ENCODE measurements around the gene NCLN.

NCLN gene

DNA sequence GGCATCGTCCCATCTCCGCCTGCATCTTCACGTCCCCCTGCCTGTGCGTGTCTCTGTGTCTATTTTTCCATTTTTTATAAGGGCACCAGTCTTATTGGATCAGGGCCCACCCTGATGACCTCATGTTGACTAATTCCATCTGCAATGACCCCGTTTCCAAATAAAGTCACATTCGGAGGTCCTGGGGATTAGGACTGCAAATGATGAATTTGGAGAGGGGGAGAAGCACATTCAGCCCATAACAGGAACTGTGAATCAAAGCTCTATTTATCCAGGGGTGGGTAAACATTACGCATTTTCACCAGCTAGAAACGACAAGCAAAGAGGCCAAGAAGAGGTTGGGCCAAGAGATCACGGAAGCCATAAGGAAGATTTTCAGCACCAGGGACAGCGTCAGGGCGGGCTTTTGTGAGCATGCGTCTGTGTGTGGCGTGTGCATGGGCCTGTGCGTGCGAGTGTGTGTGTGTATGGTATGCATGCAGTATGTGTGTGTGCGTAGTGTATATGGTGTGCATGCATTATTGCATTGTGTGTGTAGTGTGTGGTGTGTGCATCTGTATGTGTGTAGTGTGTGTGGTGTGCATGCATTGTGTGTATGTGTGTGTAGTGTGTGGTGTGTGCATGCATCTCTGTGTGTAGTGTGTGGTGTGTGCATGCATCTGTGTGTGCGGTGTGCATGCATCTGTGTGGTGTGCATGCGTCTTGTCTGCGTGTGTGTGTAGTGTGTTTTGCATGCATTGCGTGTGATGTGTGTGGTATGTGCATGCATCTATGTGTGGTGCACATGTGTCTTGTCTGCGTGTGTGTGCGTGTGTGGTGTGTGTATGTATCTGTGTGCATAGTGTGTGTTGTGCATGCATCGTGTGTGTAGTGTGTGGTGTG, 58.3 kb downstream of the NCLN start:
- Histone ChIP-seq H3K9ac (ENCODE audit: low read depth, low read length) (no peak overlapping the region), H3K4me1 (ENCODE audit: control insufficient read depth, insufficient read depth, low read length) (no peaks in the 10 kb centered on the region)

DNA sequence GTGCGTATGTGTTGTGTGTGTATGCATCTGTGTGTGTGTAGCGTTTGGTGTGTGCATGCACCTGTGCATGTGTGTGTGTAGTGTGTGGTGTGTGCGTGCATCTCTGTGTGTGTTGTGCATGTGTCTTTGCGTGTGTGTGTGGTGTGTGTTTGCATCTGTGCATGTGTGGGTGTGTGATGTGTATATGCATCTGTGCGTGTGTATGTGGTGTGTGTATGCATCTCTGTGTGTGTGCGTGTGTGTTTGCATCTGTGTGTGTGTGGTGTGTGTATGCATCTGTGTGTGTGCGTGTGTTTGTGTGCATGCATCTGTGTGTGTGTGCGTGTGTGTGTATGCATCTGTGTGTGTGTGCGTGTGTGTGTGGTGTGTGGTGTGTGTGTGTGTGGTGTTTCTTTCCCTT, 59.3 kb downstream of the NCLN start:
- no peaks in the 10 kb centered on the region for H3K9me3 ChIP-seq (replicated peaks; ENCODE audit: low read length)
- no peak overlapping the region for H3K9ac ChIP-seq (ENCODE audit: low read depth, low read length)
- H3K4me1 ChIP-seq (ENCODE audit: control insufficient read depth, insufficient read depth, low read length) = no peaks in the 10 kb centered on the region
- H3K4me2 ChIP-seq (ENCODE audit: low read length) = no peak overlapping the region
- no peak overlapping the region for H3K4me3 ChIP-seq (ENCODE audit: low read length)
- H3K36me3 ChIP-seq (ENCODE audit: insufficient read depth, low read length) = no peaks in the 10 kb centered on the region
- no peaks in the 10 kb centered on the region for H3K27me3 ChIP-seq (ENCODE audit: control insufficient read depth, insufficient read depth, low read length)

More for the DNA sequence above, 58.3 kb downstream of the NCLN start:
- Histone ChIP-seq H3K27me3 (ENCODE audit: control insufficient read depth, insufficient read depth, low read length) (no peaks in the 10 kb centered on the region), H3K36me3 (ENCODE audit: insufficient read depth, low read length) (no peaks in the 10 kb centered on the region), H3K9me3 (replicated peaks; ENCODE audit: low read length) (no peaks in the 10 kb centered on the region), H3K4me3 (ENCODE audit: low read length) (no peak overlapping the region), H3K4me2 (ENCODE audit: low read length) (no peak overlapping the region)

DNA sequence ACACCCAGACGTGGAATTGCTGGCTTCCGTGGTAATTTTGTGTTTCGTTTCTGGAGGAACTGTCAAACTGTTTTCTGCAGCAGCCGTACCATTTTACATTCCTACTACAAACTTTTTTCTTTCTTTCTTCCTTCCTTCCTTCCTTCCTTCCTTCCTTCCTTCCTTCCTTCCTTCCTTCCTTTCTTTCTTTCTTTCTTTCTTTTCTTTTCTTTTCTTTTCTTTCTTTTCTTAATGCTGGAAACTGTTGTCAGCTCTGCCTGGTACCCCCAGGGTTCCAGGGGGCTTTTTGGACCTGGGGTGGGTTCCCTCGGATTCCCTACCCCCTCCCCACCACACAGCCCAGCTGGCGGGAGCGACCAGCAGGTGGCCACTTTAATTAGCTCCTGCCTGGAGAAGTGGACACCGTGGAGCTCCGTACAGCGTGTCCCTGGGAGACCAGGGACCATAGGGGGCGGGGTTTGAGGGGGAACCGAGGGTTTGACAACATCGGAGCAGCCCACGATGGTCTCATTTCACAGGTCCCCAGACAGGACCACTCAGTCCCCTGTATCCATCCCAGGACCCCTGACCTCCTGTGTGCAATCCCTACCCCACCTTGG, 63.1 kb downstream of the NCLN start:
- Histone ChIP-seq H3K9ac (ENCODE audit: low read depth, low read length) (no peak overlapping the region), H3K36me3 (ENCODE audit: insufficient read depth, low read length) (no peaks in the 10 kb centered on the region), H3K4me1 (ENCODE audit: control insufficient read depth, insufficient read depth, low read length) (no peaks in the 10 kb centered on the region), H3K4me3 (ENCODE audit: low read length) (no peak overlapping the region), H3K9me3 (replicated peaks; ENCODE audit: low read length) (peaks cover 3% of the 10 kb centered on the region), H3K27me3 (ENCODE audit: control insufficient read depth, insufficient read depth, low read length) (peaks cover 4% of the 10 kb centered on the region), H3K4me2 (ENCODE audit: low read length) (no peak overlapping the region)

DNA sequence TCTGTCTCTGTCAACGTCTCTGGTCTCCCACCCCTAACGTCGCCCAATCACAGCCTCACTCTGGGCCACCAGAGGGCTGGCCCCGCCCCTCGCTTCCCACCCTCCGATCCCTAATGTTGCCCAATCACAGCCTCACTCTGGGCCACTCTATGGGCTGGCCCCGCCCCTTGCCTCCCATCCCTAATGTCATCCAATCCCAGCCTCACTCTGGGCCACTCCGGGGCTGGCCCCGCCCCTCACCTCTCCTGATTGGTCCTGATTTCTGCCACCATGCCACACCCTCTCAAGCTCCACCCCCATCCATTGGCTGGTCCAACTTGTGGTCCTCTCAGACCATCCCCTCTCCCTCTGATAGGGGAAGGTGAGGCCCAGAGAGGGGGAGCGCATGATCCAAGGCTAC, 63.7 kb downstream of the NCLN start:
- Histone ChIP-seq H3K9ac (ENCODE audit: low read depth, low read length) (no peak overlapping the region), H3K27me3 (ENCODE audit: control insufficient read depth, insufficient read depth, low read length) (peaks cover 4% of the 10 kb centered on the region), H3K9me3 (replicated peaks; ENCODE audit: low read length) (peaks cover 3% of the 10 kb centered on the region), H3K4me3 (ENCODE audit: low read length) (no peak overlapping the region), H3K4me2 (ENCODE audit: low read length) (no peak overlapping the region), H3K4me1 (ENCODE audit: control insufficient read depth, insufficient read depth, low read length) (no peaks in the 10 kb centered on the region), H3K36me3 (ENCODE audit: insufficient read depth, low read length) (no peaks in the 10 kb centered on the region)

DNA sequence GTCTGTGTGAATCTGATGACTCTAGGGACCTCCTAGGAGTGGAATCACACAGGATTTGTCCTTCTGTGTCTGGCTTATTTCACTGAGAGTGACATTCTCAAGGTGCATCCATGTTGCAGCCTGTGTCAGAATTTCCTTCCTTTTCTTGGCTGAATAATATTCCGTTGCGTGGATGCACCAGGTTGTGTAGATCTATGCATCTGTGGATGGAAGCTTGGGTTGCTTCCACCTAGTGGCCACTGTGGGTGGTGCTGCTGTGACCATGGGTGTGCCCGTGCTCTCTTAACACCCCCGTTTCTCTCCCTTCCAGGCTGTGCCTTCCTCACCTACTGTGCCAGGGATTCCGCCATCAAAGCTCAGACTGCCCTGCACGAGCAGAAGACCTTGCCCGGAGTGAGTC, 64.9 kb downstream of the NCLN start:
- Histone ChIP-seq H3K9ac (ENCODE audit: low read depth, low read length) (no peak overlapping the region), H3K4me3 (ENCODE audit: low read length) (no peak overlapping the region), H3K4me1 (ENCODE audit: control insufficient read depth, insufficient read depth, low read length) (no peaks in the 10 kb centered on the region), H3K36me3 (ENCODE audit: insufficient read depth, low read length) (no peaks in the 10 kb centered on the region), H3K4me2 (ENCODE audit: low read length) (no peak overlapping the region), H3K9me3 (replicated peaks; ENCODE audit: low read length) (peaks cover 3% of the 10 kb centered on the region), H3K27me3 (ENCODE audit: control insufficient read depth, insufficient read depth, low read length) (peaks cover 4% of the 10 kb centered on the region)

DNA sequence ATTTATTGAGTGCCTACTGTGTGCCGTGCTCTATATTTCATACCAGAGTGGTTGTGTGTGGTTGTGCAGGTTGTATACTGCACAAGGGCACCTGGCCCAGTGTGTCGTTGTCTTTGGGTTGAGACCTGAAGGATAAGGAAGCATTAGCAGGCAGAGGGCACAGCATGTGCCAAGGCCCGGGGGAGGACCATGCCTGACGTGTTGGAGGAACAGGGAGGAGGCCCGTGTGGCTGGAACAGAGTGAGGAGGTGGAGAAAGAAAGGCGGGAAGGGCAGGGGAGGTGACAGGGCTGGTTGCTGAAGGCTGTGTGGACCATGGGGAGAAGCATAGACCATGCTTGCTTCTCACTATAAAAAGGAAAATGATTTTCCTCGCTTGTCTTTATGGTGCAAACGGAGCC, 65.5 kb downstream of the NCLN start:
- no peak overlapping the region for H3K4me3 ChIP-seq (ENCODE audit: low read length)
- H3K9me3 ChIP-seq (replicated peaks; ENCODE audit: low read length) = peaks cover 3% of the 10 kb centered on the region
- no peaks in the 10 kb centered on the region for H3K4me1 ChIP-seq (ENCODE audit: control insufficient read depth, insufficient read depth, low read length)
- H3K9ac ChIP-seq (ENCODE audit: low read depth, low read length) = no peak overlapping the region
- H3K27me3 ChIP-seq (ENCODE audit: control insufficient read depth, insufficient read depth, low read length) = peaks cover 7% of the 10 kb centered on the region
- H3K36me3 ChIP-seq (ENCODE audit: insufficient read depth, low read length) = no peaks in the 10 kb centered on the region
- no peak overlapping the region for H3K4me2 ChIP-seq (ENCODE audit: low read length)

DNA sequence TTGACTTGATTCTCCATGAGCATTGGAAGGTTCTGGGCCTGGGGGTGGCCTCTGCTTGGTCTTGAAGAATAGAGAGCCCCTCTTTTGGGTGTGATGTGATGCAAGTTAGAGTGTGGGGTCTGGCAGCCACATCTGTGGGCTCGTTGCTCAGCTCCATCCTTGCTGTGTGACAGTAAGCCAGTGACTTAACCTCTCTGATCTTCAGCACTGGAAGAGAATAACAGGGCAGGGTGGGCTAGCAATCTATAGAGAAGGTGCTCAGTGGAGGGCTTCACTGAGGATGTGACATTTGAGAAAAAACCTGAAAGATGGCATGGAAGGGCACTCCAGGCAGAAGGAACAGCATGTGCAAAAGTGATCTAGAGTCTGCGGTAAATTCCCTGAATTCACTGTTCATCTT, 66.9 kb downstream of the NCLN start:
- Histone ChIP-seq H3K36me3 (ENCODE audit: insufficient read depth, low read length) (no peaks in the 10 kb centered on the region), H3K4me3 (ENCODE audit: low read length) (no peak overlapping the region), H3K4me2 (ENCODE audit: low read length) (no peak overlapping the region), H3K9ac (ENCODE audit: low read depth, low read length) (no peak overlapping the region), H3K4me1 (ENCODE audit: control insufficient read depth, insufficient read depth, low read length) (no peaks in the 10 kb centered on the region), H3K9me3 (replicated peaks; ENCODE audit: low read length) (peaks cover 3% of the 10 kb centered on the region), H3K27me3 (ENCODE audit: control insufficient read depth, insufficient read depth, low read length) (peaks cover 7% of the 10 kb centered on the region)

DNA sequence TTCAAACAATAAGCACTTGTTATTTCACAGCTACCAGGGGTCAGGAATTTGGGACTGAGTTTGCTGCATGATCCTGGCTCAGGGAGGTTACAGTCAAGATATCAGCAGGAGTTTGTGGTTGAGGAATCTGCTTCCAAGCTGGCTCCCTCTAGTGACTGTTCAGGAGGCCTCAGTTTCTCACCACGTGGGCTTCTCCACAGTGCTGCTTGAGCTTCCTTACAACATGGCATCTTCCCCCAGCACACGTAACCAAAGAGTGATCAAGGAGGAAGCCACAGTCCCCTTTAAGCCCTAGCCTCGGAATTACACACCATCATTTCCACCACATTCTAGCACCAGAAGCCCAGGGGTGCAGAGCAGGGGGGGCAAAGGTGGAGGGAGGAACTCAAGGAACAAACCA, 67.5 kb downstream of the NCLN start:
- H3K36me3 ChIP-seq (ENCODE audit: insufficient read depth, low read length) = no peaks in the 10 kb centered on the region
- H3K9ac ChIP-seq (ENCODE audit: low read depth, low read length) = no peak overlapping the region
- no peak overlapping the region for H3K4me3 ChIP-seq (ENCODE audit: low read length)
- H3K4me2 ChIP-seq (ENCODE audit: low read length) = no peak overlapping the region
- H3K9me3 ChIP-seq (replicated peaks; ENCODE audit: low read length) = peaks cover 3% of the 10 kb centered on the region
- peaks cover 7% of the 10 kb centered on the region for H3K27me3 ChIP-seq (ENCODE audit: control insufficient read depth, insufficient read depth, low read length)
- H3K4me1 ChIP-seq (ENCODE audit: control insufficient read depth, insufficient read depth, low read length) = no peaks in the 10 kb centered on the region

DNA sequence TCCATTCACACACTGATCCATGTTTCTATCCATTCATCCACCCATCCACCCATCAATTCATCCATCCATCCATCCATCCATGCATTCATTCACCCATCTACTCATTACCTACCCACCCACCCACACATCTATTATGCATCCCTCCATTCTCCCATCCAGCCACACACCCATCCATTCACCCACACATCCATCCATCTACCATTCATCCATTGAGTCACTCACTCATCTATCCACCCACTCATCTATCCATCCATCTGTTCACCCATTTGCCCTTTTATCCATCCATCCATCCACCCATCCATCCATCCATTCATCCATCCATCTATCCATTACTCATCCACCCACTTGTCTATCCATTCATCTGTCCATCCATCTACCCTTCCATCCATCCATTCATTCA, 68.8 kb downstream of the NCLN start:
- H3K27me3 ChIP-seq (ENCODE audit: control insufficient read depth, insufficient read depth, low read length) = peaks cover 15% of the 10 kb centered on the region
- H3K36me3 ChIP-seq (ENCODE audit: insufficient read depth, low read length) = no peaks in the 10 kb centered on the region
- no peaks in the 10 kb centered on the region for H3K4me1 ChIP-seq (ENCODE audit: control insufficient read depth, insufficient read depth, low read length)
- H3K4me3 ChIP-seq (ENCODE audit: low read length) = no peak overlapping the region
- H3K9ac ChIP-seq (ENCODE audit: low read depth, low read length) = no peak overlapping the region
- no peak overlapping the region for H3K4me2 ChIP-seq (ENCODE audit: low read length)
- peaks cover 3% of the 10 kb centered on the region for H3K9me3 ChIP-seq (replicated peaks; ENCODE audit: low read length)

DNA sequence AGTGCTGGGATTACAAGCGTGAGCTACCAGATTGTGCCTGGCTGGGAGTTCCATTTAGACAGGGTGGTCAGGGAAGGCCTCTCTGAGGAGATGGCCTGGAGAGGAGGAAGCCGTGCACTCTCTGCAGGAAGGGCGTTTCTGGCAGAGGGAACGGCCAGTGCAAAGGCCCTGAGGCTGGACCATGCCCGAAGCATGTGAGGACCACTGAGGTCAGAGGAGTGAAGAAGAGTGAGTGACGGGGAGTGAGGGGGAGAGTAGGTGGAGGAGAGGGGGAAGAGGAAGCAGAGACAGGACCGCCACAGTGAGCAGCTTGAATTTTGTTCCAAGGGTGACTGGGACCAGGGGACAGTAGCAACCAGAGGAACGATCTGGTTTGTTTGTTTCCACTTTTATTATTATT, 71.3 kb downstream of the NCLN start:
- Histone ChIP-seq H3K9ac (ENCODE audit: low read depth, low read length) (no peak overlapping the region), H3K36me3 (ENCODE audit: insufficient read depth, low read length) (no peaks in the 10 kb centered on the region), H3K9me3 (replicated peaks; ENCODE audit: low read length) (peaks cover 3% of the 10 kb centered on the region), H3K4me1 (ENCODE audit: control insufficient read depth, insufficient read depth, low read length) (no peaks in the 10 kb centered on the region), H3K4me3 (ENCODE audit: low read length) (no peak overlapping the region), H3K27me3 (ENCODE audit: control insufficient read depth, insufficient read depth, low read length) (peaks cover 15% of the 10 kb centered on the region), H3K4me2 (ENCODE audit: low read length) (no peak overlapping the region)

All from skeletal muscle satellite cell (primary cell).